ENCODE data around the gene STK33. TPM values are rescaled to one million over a fixed set of nuclear protein-coding genes. Genes with fewer than 3 reads are reported as not detected.

The STK33 gene
- total and polyA plus RNA-seq, 12 donors = 6.9 to 37.9 (median 30.1) TPM

DNA sequence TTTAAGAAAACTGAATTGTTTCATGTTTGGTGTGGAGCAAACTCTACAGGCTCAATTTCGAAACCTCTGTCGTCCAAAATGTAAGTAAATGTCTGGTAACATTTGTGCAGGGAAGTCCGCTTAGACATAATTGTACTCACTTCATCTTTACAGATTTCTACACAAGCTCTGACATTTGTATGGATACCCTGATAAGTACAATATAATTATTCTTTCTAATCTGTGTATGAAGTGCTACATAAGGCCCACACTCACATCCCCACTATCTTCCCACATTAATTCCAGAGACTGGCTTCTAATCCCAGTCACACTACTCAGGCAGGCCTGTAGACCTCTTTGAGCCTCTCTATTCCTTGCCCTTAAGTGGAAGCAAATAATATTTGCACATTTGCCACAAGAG, 201.1 kb downstream of the STK33 start:
- Histone ChIP-seq H3K4me1 (peaks cover 0 to 22% (median 8%) of the 10 kb centered on the region in 9 donors), H3K4me3 (no peak overlapping the region), H3K36me3 (no peaks in the 10 kb centered on the region), H3K27ac (no peak overlapping the region), H3K9me3 (peaks cover 0 to 12% (median 0%) of the 10 kb centered on the region in 11 donors), H3K27me3 (no peaks in the 10 kb centered on the region)
- DNase-seq = no peak
- no peak for ATAC-seq
- intact Hi-C loops (cut with DNase I) = no loop called here
- TF ChIP-seq, protein P1, sequence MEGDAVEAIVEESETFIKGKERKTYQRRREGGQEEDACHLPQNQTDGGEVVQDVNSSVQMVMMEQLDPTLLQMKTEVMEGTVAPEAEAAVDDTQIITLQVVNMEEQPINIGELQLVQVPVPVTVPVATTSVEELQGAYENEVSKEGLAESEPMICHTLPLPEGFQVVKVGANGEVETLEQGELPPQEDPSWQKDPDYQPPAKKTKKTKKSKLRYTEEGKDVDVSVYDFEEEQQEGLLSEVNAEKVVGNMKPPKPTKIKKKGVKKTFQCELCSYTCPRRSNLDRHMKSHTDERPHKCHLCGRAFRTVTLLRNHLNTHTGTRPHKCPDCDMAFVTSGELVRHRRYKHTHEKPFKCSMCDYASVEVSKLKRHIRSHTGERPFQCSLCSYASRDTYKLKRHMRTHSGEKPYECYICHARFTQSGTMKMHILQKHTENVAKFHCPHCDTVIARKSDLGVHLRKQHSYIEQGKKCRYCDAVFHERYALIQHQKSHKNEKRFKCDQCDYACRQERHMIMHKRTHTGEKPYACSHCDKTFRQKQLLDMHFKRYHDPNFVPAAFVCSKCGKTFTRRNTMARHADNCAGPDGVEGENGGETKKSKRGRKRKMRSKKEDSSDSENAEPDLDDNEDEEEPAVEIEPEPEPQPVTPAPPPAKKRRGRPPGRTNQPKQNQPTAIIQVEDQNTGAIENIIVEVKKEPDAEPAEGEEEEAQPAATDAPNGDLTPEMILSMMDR (IDR thresholded peaks at IDR 0.05) = no peak
- 92 to 93% methylated on average over 3 of the region's 3 CpGs for WGBS, 2 donors

DNA sequence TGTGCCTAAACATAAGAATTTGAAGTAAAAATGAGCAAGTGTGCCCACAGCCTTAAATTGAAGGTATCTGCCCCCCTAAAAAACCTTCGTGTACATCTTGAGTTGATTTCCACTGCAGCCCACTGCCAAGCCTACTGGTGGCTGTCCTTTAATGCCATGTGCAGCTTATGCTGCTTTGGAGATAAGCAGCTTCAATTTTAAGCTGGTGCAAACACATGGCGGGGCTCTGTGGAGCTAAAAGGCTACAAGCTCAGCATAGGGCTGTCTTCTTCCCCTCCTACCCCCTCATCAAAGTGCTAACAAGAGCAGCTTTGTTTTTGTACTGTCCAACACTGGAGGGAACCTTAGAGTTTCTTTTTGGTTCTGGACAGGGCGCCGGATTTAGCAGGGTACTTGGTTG, 201.9 kb downstream of the STK33 start:
- Histone ChIP-seq H3K4me3 (no peak overlapping the region), H3K27ac (no peak overlapping the region), H3K36me3 (no peaks in the 10 kb centered on the region), H3K27me3 (no peaks in the 10 kb centered on the region), H3K9me3 (peaks cover 0 to 12% (median 0%) of the 10 kb centered on the region in 11 donors), H3K4me1 (peaks cover 0 to 22% (median 8%) of the 10 kb centered on the region in 9 donors)
- TF ChIP-seq, protein P1 (IDR thresholded peaks at IDR 0.05) = no peak
- intact Hi-C loops (cut with DNase I) = no loop called here
- no peak for ATAC-seq
- no peak for DNase-seq
- 85 to 89% methylated on average over 4 of the region's 4 CpGs for WGBS, 2 donors

DNA sequence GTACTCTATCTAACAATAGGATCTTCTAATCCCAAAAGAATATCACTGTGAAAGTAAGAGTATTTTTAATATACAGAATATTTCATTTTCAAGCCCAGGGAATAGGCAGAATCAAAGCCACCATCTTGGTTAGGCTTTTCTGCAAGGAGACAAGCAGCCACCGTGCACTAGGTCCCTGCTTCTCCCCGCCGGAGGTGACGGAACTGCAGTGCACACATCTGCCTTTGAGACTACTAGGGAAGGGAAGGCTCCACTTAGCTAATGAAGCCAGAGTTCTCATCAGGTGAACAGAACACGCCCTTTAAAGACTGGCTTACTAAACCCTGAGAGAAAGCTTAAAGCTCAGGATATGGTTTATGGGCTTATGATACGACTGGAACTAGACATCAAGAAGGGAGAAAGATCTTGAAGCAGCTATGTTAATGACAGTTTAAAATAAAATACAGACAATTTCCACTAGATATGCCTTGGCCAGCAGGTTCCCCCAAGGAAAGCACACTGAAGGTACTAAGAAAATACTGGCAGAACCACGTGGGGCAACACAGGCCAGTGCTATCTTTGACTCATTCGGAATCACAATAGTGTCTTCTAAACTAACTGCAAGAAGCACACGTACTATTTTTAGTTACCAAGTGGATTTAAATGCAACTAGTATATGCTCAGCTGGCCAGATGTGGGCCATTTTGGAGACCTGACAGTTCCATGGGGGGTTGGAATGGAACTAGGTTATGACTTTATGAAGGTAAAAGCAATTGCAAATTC, 203.0 kb downstream of the STK33 start:
- H3K4me1 ChIP-seq = peaks cover 0 to 22% (median 8%) of the 10 kb centered on the region in 9 donors
- H3K27me3 ChIP-seq = no peaks in the 10 kb centered on the region
- TF ChIP-seq, protein P1 (IDR thresholded peaks at IDR 0.05) = no peak
- intact Hi-C loops (cut with DNase I) = no loop called here
- H3K9me3 ChIP-seq = peaks cover 0 to 3% (median 0%) of the 10 kb centered on the region in 11 donors
- no peak overlapping the region for H3K4me3 ChIP-seq
- H3K36me3 ChIP-seq = no peaks in the 10 kb centered on the region
- 85 to 86% methylated on average over 9 of the region's 9 CpGs for whole genome bisulfite sequencing, 2 donors
- H3K27ac ChIP-seq = no peak overlapping the region
- peak in 2 of 8 donors; percentile 37 to 50 for ATAC-seq
- no peak for DNase-seq

DNA sequence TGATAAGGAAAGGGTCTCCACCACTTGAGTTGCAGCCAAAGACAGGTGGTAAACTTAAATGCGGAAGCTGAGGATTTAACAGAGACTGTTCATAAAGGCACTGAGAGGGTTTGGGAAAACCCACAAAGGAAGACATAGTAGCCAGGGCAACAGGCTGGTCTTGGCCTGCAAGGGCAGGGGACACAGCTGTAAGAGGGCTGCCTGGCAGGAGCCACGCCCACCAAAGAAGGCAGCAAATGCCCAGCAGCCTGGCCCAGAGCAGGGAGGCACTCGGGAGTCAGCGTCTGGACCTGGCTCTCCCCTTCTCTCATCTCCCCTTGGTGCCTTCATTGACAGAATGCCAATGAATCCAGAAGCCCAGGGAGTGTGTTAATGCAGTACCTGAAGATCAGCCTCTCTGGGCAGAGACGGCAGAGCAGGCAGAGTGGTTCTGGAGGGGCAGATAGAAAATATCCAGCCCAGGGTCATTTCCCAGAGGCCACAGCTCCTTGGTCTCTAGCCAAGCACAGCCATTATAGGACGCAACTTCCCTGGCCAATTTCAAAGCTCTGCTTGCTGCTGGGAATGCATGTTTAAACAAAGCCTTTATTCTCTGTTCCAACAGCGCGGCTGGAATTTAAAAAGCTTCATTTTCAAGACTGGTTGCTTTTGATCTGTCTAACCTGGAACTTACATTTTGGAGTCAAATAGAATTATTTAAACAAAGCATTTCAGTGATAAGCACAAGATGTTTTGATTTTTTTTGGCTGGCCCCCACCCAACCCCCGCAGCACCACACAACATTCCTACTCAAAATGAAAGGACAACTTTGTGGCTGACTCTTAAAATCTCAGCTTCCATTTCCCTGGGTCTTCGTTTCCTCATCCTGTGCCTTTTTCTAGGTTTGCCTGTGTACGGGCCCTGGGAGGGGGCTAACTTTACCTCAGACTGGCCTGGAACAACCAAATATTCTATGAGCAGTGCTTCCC, 204.7 kb downstream of the STK33 start:
- ATAC-seq (peak in 6 of 8 donors; percentile 35 to 71 (median 46)), DNase-seq (peak in 1 of 2 donors; percentile 22)
- peak overlapping the region in 3 of 10 donors; percentile 16 to 33 (median 24) for H3K27ac ChIP-seq
- H3K9me3 ChIP-seq = no peaks in the 10 kb centered on the region
- peak overlapping the region in 3 of 10 donors; percentile 1 to 10 (median 3) for H3K4me3 ChIP-seq
- no peaks in the 10 kb centered on the region for H3K36me3 ChIP-seq
- no peaks in the 10 kb centered on the region for H3K27me3 ChIP-seq
- H3K4me1 ChIP-seq = peaks cover 0 to 22% (median 8%) of the 10 kb centered on the region in 9 donors
- TF ChIP-seq, protein P1 (IDR thresholded peaks at IDR 0.05) = no peak
- 46 to 55% methylated on average over 11 of the region's 11 CpGs for WGBS, 2 donors
- intact Hi-C loops (cut with DNase I) = no loop called here

Measured in heart right ventricle (tissue), 16 donors.